GM12878 (cell line): Measurements from ENCODE around the gene GPR78. TPM values are rescaled to one million over a fixed set of nuclear protein-coding genes. Genes with fewer than 3 reads are reported as not detected.

Source experiments
- ATAC-seq: fragments of 200-7000 bp; cut with Tn5 transposase; 3 replicates; pipeline ENCODE4 v1.9.1; 2020; ENCODE audit warnings: mild to moderate bottlenecking, moderate library complexity
- BruUV-seq: library from RNA; stranded (reverse); fragments of 400-500 nt; replicated peaks from 2 replicates; lab custom pipeline; 2021; lab: Mats Ljungman, UMichigan
- CTCF ChIA-PET: fragments of 300-600 bp; sonication (Branson Sonifier 250); formaldehyde crosslinking; extraction: SDS; loops from one replicate; lab custom pipeline; 2021; ENCODE audit warnings: inconsistent platforms; lab: Yijun Ruan, JAX
- POLR2A ChIA-PET: fragments of 350-600 bp; formaldehyde crosslinking; extraction: SDS; loops from one replicate; lab custom pipeline; 2021; ENCODE audit warnings: inconsistent platforms; lab: Charles Lee
- RAD21 ChIA-PET: fragments of 300-600 bp; sonication (Branson Sonifier 250); formaldehyde crosslinking; loops from one replicate; lab custom pipeline; 2023; ENCODE audit warnings: antibody characterized with exemption; ENCODE audit not compliant: unreplicated experiment; lab: Charles Lee
- SMC1A ChIA-PET: fragments of 300-600 bp; sonication (Branson Sonifier 250); formaldehyde crosslinking; loops from one replicate; lab custom pipeline; 2023; ENCODE audit not compliant: unreplicated experiment, uncharacterized antibody; lab: Charles Lee
- DNase-seq: peaks from one replicate; pipeline ENCODE4 v3.0.0-alpha.2; 2011; ENCODE audit warnings: low read depth, low spot score
- FAIRE-seq: peaks from 3 replicates; lab custom pipeline; 2011; peaks lifted over from hg19 to GRCh38; lab: Jason Lieb, UNC
- H2AFZ ChIP-seq: 2 replicates; pipeline ENCODE4 v1.6.0; 2011; ENCODE audit warnings: low read depth, low read length, control low read depth; ENCODE audit not compliant: control insufficient read depth
- H3K27ac ChIP-seq: 2 replicates; pipeline ENCODE4 v1.5.1; 2011; ENCODE audit warnings: control low read depth; ENCODE audit not compliant: control insufficient read depth, insufficient read depth
- H3K27me3 ChIP-seq, 2 experiments: replicated peaks in 1 of 2; 2 replicates each; pipeline versions ENCODE4 v1.6.0 to v1.6.1; 2011; ENCODE audit warnings: low read length in 1 of 2; ENCODE audit not compliant: control insufficient read depth in 2 of 2, insufficient read depth in 2 of 2
- H3K36me3 ChIP-seq, 2 experiments: 2 replicates each; pipeline ENCODE4 v1.5.1; 2011; ENCODE audit warnings: low read length in 1 of 2; ENCODE audit not compliant: control insufficient read depth in 2 of 2, insufficient read depth in 2 of 2
- H3K4me1 ChIP-seq: 2 replicates; pipeline ENCODE4 v1.6.1; 2011; ENCODE audit warnings: mild to moderate bottlenecking, low read length, moderate library complexity, mixed read lengths; ENCODE audit not compliant: control insufficient read depth, insufficient read depth
- H3K4me2 ChIP-seq: 2 replicates; pipeline ENCODE4 v1.6.0; 2011; ENCODE audit warnings: control low read depth; ENCODE audit not compliant: control insufficient read depth, insufficient read depth
- H3K4me3 ChIP-seq: fragments of 200-600 bp; sonication (generic); 2 replicates; pipeline ENCODE4 v1.5.1; 2016
- H3K79me2 ChIP-seq: 2 replicates; pipeline ENCODE4 v1.6.0; 2011; ENCODE audit warnings: low read length; ENCODE audit not compliant: control insufficient read depth, insufficient read depth
- H3K9ac ChIP-seq: 2 replicates; pipeline ENCODE4 v1.8.0; 2011; ENCODE audit warnings: low read length, control low read depth, mixed read lengths; ENCODE audit not compliant: control insufficient read depth, insufficient read depth
- H3K9me3 ChIP-seq: replicated peaks from 3 replicates; pipeline ENCODE4 v1.5.1; 2011; ENCODE audit warnings: mild to moderate bottlenecking, low read length; ENCODE audit not compliant: control insufficient read depth, insufficient read depth
- H4K20me1 ChIP-seq: 2 replicates; pipeline ENCODE4 v1.6.0; 2011; ENCODE audit not compliant: control insufficient read depth, insufficient read depth
- CTCF ChIP-seq, 3 experiments: IDR thresholded peaks in 2 of 3; conservative IDR thresholded peaks in 1 of 3; 2 replicates each; pipeline ENCODE4 v1.5.1; 2011; ENCODE audit warnings: low read depth in 3 of 3, low read length in 3 of 3, mild to moderate bottlenecking in 3 of 3, control low read depth in 2 of 3, moderate library complexity in 2 of 3, inconsistent platforms in 1 of 3, mixed read lengths in 1 of 3; ENCODE audit not compliant: control insufficient read depth in 2 of 3, insufficient read depth in 1 of 3; ENCODE audit errors: extremely low read depth in 1 of 3
- NFXL1 ChIP-seq: fragments of 450-650 bp; IDR thresholded peaks from 2 replicates; pipeline ENCODE4 v1.6.1; 2017; ENCODE audit warnings: antibody characterized with exemption, mild to moderate bottlenecking, borderline replicate concordance
- RAD21 ChIP-seq: IDR thresholded peaks from 2 replicates; pipeline ENCODE4 v1.6.1; 2011; ENCODE audit warnings: mild to moderate bottlenecking, low read depth, low read length, moderate library complexity; ENCODE audit not compliant: insufficient read depth
- WGBS: methylation state at CpG from one replicate; pipeline ENCODE4 v1.1.6; 2016; ENCODE audit warnings: low lambda C conversion rate; ENCODE audit not compliant: insufficient replicate concordance, insufficient coverage; ENCODE audit errors: missing lambda C conversion rate; 5-methylcytosine and 5-hydroxymethylcytosine counted together
- in situ Hi-C: fragments of 300-500 bp; cut with MboI; formaldehyde crosslinking; loops from 9 replicates; pipeline ENCODE4 v1.14.3; 2018; ENCODE audit warnings: mixed read lengths
- intact Hi-C: fragments of 100-400 bp; cut with micrococcal nuclease; formaldehyde crosslinking; loops from one replicate; pipeline ENCODE4 v1.14.2; 2022; ENCODE audit not compliant: unreplicated experiment
- polyA plus RNA-seq, 11 experiments: library from polyadenylated mRNA; depleted of rRNA in 4 of 11; unstranded in 6 of 11; stranded (reverse) in 5 of 11; fragments of >200 nt; fragmentation: Nextera tagmentation in 4 of 11; fragmentation: Illumina TruSeq in 1 of 11; extraction: Ambion mirVana in 4 of 11; extraction: Trizol in 1 of 11; gene quantifications; 1 replicate in 1 of 11; 2 replicates in 10 of 11; pipeline versions ENCODE4 v1.2.1 to v1.2.3, GENCODE V29; 2011 to 2016; ENCODE audit warnings: inconsistent platforms in 2 of 11, missing spikeins in 2 of 11, low read depth in 1 of 11
- total RNA-seq, 4 experiments: library from RNA; depleted of rRNA in 3 of 4; stranded (reverse); fragments of >200 nt in 3 of 4; fragmentation: Illumina TruSeq in 1 of 4; extraction: Trizol in 1 of 4; gene quantifications; 2 replicates each; pipeline versions ENCODE4 v1.2.1 to v1.2.3, GENCODE V29; 2013 to 2021

The GPR78 gene
- total and polyA plus RNA-seq, 10 of the 15 experiments (the other 5 are each of a cell fraction or from before 2014, with no cell fraction given): 0.03 TPM; not detected in 9

GRCh38 chr4:8547108-8547911, 32.9 kb upstream of the GPR78 start:
- no peak overlapping the region for H3K27ac ChIP-seq
- H3K9me3 ChIP-seq: no peaks in the 10 kb centered on the region
- no peak for DNase-seq
- ChIA-PET CTCF (interaction anchor here (0.6 kb wide), 1 partner anchor 75 kb away, joined by 3 read pairs; no protein-coding TSS in a partner anchor), POLR2A (no interaction called here), RAD21 (no interaction called here), SMC1A (no interaction called here)
- FAIRE-seq: peak; percentile 31
- intact Hi-C loops: loop anchor here (1.0 kb wide), 1 partner anchor 79 kb away; no protein-coding TSS in a partner anchor
- H3K4me3 ChIP-seq: no peak overlapping the region
- H3K27me3 ChIP-seq: no peaks in the 10 kb centered on the region; a peak in 1 of 4 replicates
- no peaks in the 10 kb centered on the region for H3K36me3 ChIP-seq
- H3K4me2 ChIP-seq: no peak overlapping the region
- no peak overlapping the region for H3K9ac ChIP-seq
- no peaks in the 10 kb centered on the region for H3K79me2 ChIP-seq
- TF ChIP-seq NFXL1 (no peak), CTCF (IDR thresholded peaks at IDR 0.05 in 2 of 3, conservative IDR thresholded peaks at IDR 0.05 in 1 of 3; ENCODE audit: control insufficient read depth in 2 of 3, extremely low read depth in 1 of 3, insufficient read depth in 1 of 3, low read depth in 3 of 3, low read length in 3 of 3) (peak; percentile 26 to 40 (median 31); a peak in 4 of 6 replicates), RAD21 (peak; percentile 55)
- no peaks in the 10 kb centered on the region for H4K20me1 ChIP-seq
- H3K4me1 ChIP-seq: no peaks in the 10 kb centered on the region
- H2AFZ ChIP-seq: no peak overlapping the region; the same call in 1 of the 2 replicates
- in situ Hi-C loops: no loop called here
- BruUV-seq: no TSS peak
- peak; percentile 57 for ATAC-seq
- 36% methylated on average over 16 of the region's 16 CpGs for WGBS
